Mesenchymal stem cell (in vitro differentiated cells and primary cell): Measurements from ENCODE around the gene RDH5.

Experiments used
- DNase-seq: peaks from one replicate; pipeline ENCODE4 v3.0.0-alpha.2; 2013
- H2AFZ ChIP-seq: one replicate; pipeline ENCODE4 v1.6.1; 2013; ENCODE audit warnings: low read depth, mild to moderate bottlenecking, control low read depth, inconsistent platforms, low read length, moderate library complexity
- H2AK5ac ChIP-seq: 2 replicates; pipeline ENCODE4 v1.6.1; 2013; ENCODE audit warnings: low read length, moderate library complexity, mild to moderate bottlenecking, inconsistent platforms; ENCODE audit not compliant: severe bottlenecking
- H2BK120ac ChIP-seq: one replicate; pipeline ENCODE4 v1.6.1; 2013; ENCODE audit warnings: low read depth, mild to moderate bottlenecking, inconsistent platforms, low read length, moderate library complexity
- H2BK12ac ChIP-seq, 2 experiments: one replicate each; pipeline ENCODE4 v1.6.1; 2013; ENCODE audit warnings: inconsistent platforms in 2 of 2, low read length in 2 of 2, mild to moderate bottlenecking in 2 of 2, moderate library complexity in 2 of 2, control low read depth in 1 of 2
- H2BK15ac ChIP-seq: one replicate; pipeline ENCODE4 v1.6.1; 2013; ENCODE audit warnings: mild to moderate bottlenecking, low read depth, inconsistent platforms; ENCODE audit not compliant: poor library complexity, severe bottlenecking
- H2BK5ac ChIP-seq: 2 replicates; pipeline ENCODE4 v1.6.1; 2013; ENCODE audit warnings: low read depth, mild to moderate bottlenecking, low read length, control low read depth, inconsistent platforms; ENCODE audit not compliant: poor library complexity, severe bottlenecking
- H3K14ac ChIP-seq, 2 experiments: one replicate each; pipeline ENCODE4 v1.6.1; 2013; ENCODE audit warnings: inconsistent platforms in 2 of 2, low read length in 2 of 2, control low read depth in 1 of 2, mild to moderate bottlenecking in 1 of 2, moderate library complexity in 1 of 2
- H3K18ac ChIP-seq, 2 experiments: one replicate each; pipeline ENCODE4 v1.6.1; 2013; ENCODE audit warnings: inconsistent platforms in 2 of 2, low read length in 2 of 2, control low read depth in 1 of 2, low read depth in 1 of 2, mild to moderate bottlenecking in 1 of 2
- H3K23ac ChIP-seq, 2 experiments: one replicate each; pipeline ENCODE4 v1.6.1; 2013; ENCODE audit warnings: inconsistent platforms in 2 of 2, low read length in 2 of 2, mild to moderate bottlenecking in 2 of 2, moderate library complexity in 2 of 2, control low read depth in 1 of 2
- H3K27ac ChIP-seq: 2 replicates; pipeline ENCODE4 v1.5.1; 2013; ENCODE audit warnings: mild to moderate bottlenecking, moderate library complexity, low read length, control low read depth, inconsistent platforms; ENCODE audit not compliant: poor library complexity, severe bottlenecking
- H3K27me3 ChIP-seq, 2 experiments: 2 replicates each; pipeline versions ENCODE4 v1.6.1 to v1.7.0; 2013; ENCODE audit warnings: low read length in 2 of 2, mild to moderate bottlenecking in 2 of 2, moderate library complexity in 2 of 2, control low read depth in 1 of 2, inconsistent platforms in 1 of 2; ENCODE audit not compliant: control insufficient read depth in 1 of 2, insufficient read depth in 1 of 2
- H3K36me3 ChIP-seq, 2 experiments: 2 replicates each; pipeline versions ENCODE4 v1.6.1 to v1.7.0; 2013; ENCODE audit warnings: low read length in 2 of 2, control low read depth in 1 of 2, inconsistent platforms in 1 of 2, low read depth in 1 of 2, mild to moderate bottlenecking in 1 of 2; ENCODE audit not compliant: insufficient read depth in 2 of 2, control insufficient read depth in 1 of 2
- H3K4ac ChIP-seq, 2 experiments: one replicate each; pipeline ENCODE4 v1.6.1; 2013; ENCODE audit warnings: inconsistent platforms in 2 of 2, low read length in 2 of 2, mild to moderate bottlenecking in 2 of 2, moderate library complexity in 2 of 2, control low read depth in 1 of 2, low read depth in 1 of 2
- H3K4me1 ChIP-seq: 2 replicates; pipeline ENCODE4 v1.6.1; 2013; ENCODE audit warnings: low read depth, low read length, control low read depth; ENCODE audit not compliant: control insufficient read depth, insufficient read depth
- H3K4me2 ChIP-seq: 2 replicates; pipeline ENCODE4 v1.6.1; 2013; ENCODE audit warnings: low read length, mild to moderate bottlenecking, inconsistent platforms; ENCODE audit not compliant: poor library complexity, severe bottlenecking
- H3K4me3 ChIP-seq, 2 experiments: 2 replicates each; pipeline versions ENCODE4 v1.5.1 to v1.7.0; 2013; ENCODE audit warnings: low read length in 2 of 2, mild to moderate bottlenecking in 2 of 2, control low read depth in 1 of 2, low read depth in 1 of 2; ENCODE audit not compliant: insufficient read depth in 1 of 2
- H3K79me1 ChIP-seq: replicated peaks from 2 replicates; pipeline ENCODE4 v1.6.1; 2013; ENCODE audit warnings: mild to moderate bottlenecking, control low read depth, low read length, inconsistent platforms; ENCODE audit not compliant: poor library complexity, severe bottlenecking
- H3K9ac ChIP-seq: 2 replicates; pipeline ENCODE4 v1.7.0; 2013; ENCODE audit warnings: mild to moderate bottlenecking, low read length, moderate library complexity
- H3K9me3 ChIP-seq: 2 replicates; pipeline ENCODE4 v1.7.0; 2013; ENCODE audit warnings: mild to moderate bottlenecking, low read length; ENCODE audit not compliant: control insufficient read depth
- H4K8ac ChIP-seq: one replicate; pipeline ENCODE4 v1.6.1; 2013; ENCODE audit warnings: inconsistent platforms, mild to moderate bottlenecking, low read length, moderate library complexity
- H4K91ac ChIP-seq: one replicate; pipeline ENCODE4 v1.6.1; 2013; ENCODE audit warnings: mild to moderate bottlenecking, low read length, inconsistent platforms
- WGBS: methylation state at CpG from one replicate; pipeline ENCODE4 v1.1.7; 2013; ENCODE audit warnings: mixed read lengths; 5-methylcytosine and 5-hydroxymethylcytosine counted together

Gene RDH5

GRCh38 chr12:55762646-55763045 is 42.5 kb downstream of the RDH5 start:
- no peak for DNase-seq
- no peak overlapping the region for H2AK5ac ChIP-seq
- H2BK15ac ChIP-seq, result no peak overlapping the region
- no peak overlapping the region for H3K4me2 ChIP-seq
- H2BK120ac ChIP-seq, result no peak overlapping the region
- H2BK5ac ChIP-seq, result no peak overlapping the region
- H3K18ac ChIP-seq, result no peak overlapping the region
- no peaks in the 10 kb centered on the region for H3K27me3 ChIP-seq
- H3K23ac ChIP-seq, result no peak overlapping the region
- H3K14ac ChIP-seq, result no peak overlapping the region
- H2BK12ac ChIP-seq, result no peak overlapping the region
- peaks cover 44 to 77% of the 10 kb centered on the region in 2 experiments for H3K36me3 ChIP-seq
- no peak overlapping the region for H4K8ac ChIP-seq
- no peak overlapping the region for H3K9ac ChIP-seq
- no peaks in the 10 kb centered on the region for H3K9me3 ChIP-seq
- H3K4ac ChIP-seq, result no peak overlapping the region
- peaks cover 2% of the 10 kb centered on the region for H3K4me1 ChIP-seq
- H3K79me1 ChIP-seq, result peaks cover 23% of the 10 kb centered on the region
- no peak overlapping the region for H3K4me3 ChIP-seq
- H3K27ac ChIP-seq, result no peak overlapping the region
- H2AFZ ChIP-seq, result no peak overlapping the region
- no peak overlapping the region for H4K91ac ChIP-seq

- Histone ChIP-seq H3K14ac (no peak overlapping the region), H3K4me2 (no peak overlapping the region)
These were observed 45.6 kb downstream of the RDH5 start for GRCh38 chr12:55765736-55766290.

GRCh38 chr12:55767156-55767555 is 47.0 kb downstream of the RDH5 start:
- no peaks in the 10 kb centered on the region for H3K9me3 ChIP-seq

More at GRCh38 chr12:55765736-55766290, 45.6 kb downstream of the RDH5 start:
- H4K91ac ChIP-seq, result no peak overlapping the region
- no peak overlapping the region for H2BK12ac ChIP-seq
- H3K4ac ChIP-seq, result no peak overlapping the region
- H2BK5ac ChIP-seq, result no peak overlapping the region
- H3K36me3 ChIP-seq, result peaks cover 34 to 69% of the 10 kb centered on the region in 2 experiments
- no peak overlapping the region for H3K9ac ChIP-seq
- no peak overlapping the region for H2BK15ac ChIP-seq
- peaks cover 2% of the 10 kb centered on the region for H3K4me1 ChIP-seq
- DNase-seq, result no peak
- H3K9me3 ChIP-seq, result no peaks in the 10 kb centered on the region
- H3K27ac ChIP-seq, result no peak overlapping the region
- no peak overlapping the region for H2AK5ac ChIP-seq
- peaks cover 26% of the 10 kb centered on the region for H3K79me1 ChIP-seq
- H3K18ac ChIP-seq, result no peak overlapping the region
- no peak overlapping the region for H3K4me3 ChIP-seq
- no peak overlapping the region for H2BK120ac ChIP-seq
- H2AFZ ChIP-seq, result no peak overlapping the region
- H3K23ac ChIP-seq, result no peak overlapping the region
- 74% methylated on average over 5 of the region's 5 CpGs for WGBS
- no peaks in the 10 kb centered on the region for H3K27me3 ChIP-seq
- no peak overlapping the region for H4K8ac ChIP-seq

GRCh38 chr12:55771736-55772135 is 51.5 kb downstream of the RDH5 start:
- H3K9ac ChIP-seq, result no peak overlapping the region
- no peak overlapping the region for H3K4ac ChIP-seq
- H4K8ac ChIP-seq, result no peak overlapping the region
- WGBS, result 86% methylated on average over 6 of the region's 6 CpGs
- no peak overlapping the region for H3K27ac ChIP-seq
- no peak overlapping the region for H2AFZ ChIP-seq
- H3K4me3 ChIP-seq, result no peak overlapping the region
- no peak overlapping the region for H3K23ac ChIP-seq
- H2AK5ac ChIP-seq, result no peak overlapping the region
- no peak overlapping the region for H2BK12ac ChIP-seq
- H2BK5ac ChIP-seq, result no peak overlapping the region
- H3K4me2 ChIP-seq, result no peak overlapping the region
- H3K27me3 ChIP-seq, result no peaks in the 10 kb centered on the region
- H3K4me1 ChIP-seq, result no peaks in the 10 kb centered on the region
- H3K18ac ChIP-seq, result no peak overlapping the region
- H3K14ac ChIP-seq, result no peak overlapping the region
- H2BK120ac ChIP-seq, result no peak overlapping the region
- DNase-seq, result no peak
- H4K91ac ChIP-seq, result no peak overlapping the region
- H2BK15ac ChIP-seq, result no peak overlapping the region
- peaks cover 23 to 64% of the 10 kb centered on the region in 2 experiments for H3K36me3 ChIP-seq
- H3K9me3 ChIP-seq, result no peaks in the 10 kb centered on the region
- peaks cover 15% of the 10 kb centered on the region for H3K79me1 ChIP-seq

More at GRCh38 chr12:55767156-55767555, 47.0 kb downstream of the RDH5 start:
- no peak overlapping the region for H3K4me2 ChIP-seq
- no peak overlapping the region for H3K14ac ChIP-seq
- peaks cover 2% of the 10 kb centered on the region for H3K4me1 ChIP-seq
- no peak overlapping the region for H2BK12ac ChIP-seq
- no peak for DNase-seq
- peaks cover 22% of the 10 kb centered on the region for H3K79me1 ChIP-seq
- H3K27me3 ChIP-seq, result no peaks in the 10 kb centered on the region
- no peak overlapping the region for H2AFZ ChIP-seq
- no peak overlapping the region for H2BK120ac ChIP-seq
- H2AK5ac ChIP-seq, result no peak overlapping the region
- no peak overlapping the region for H3K27ac ChIP-seq
- H4K8ac ChIP-seq, result no peak overlapping the region
- H3K4me3 ChIP-seq, result no peak overlapping the region
- H2BK15ac ChIP-seq, result no peak overlapping the region
- 97% methylated on average over 3 of the region's 4 CpGs for WGBS
- H3K9ac ChIP-seq, result no peak overlapping the region
- no peak overlapping the region for H2BK5ac ChIP-seq
- no peak overlapping the region for H3K4ac ChIP-seq
- peaks cover 31 to 71% of the 10 kb centered on the region in 2 experiments for H3K36me3 ChIP-seq
- H3K23ac ChIP-seq, result no peak overlapping the region
- no peak overlapping the region for H3K18ac ChIP-seq
- no peak overlapping the region for H4K91ac ChIP-seq
